Liver (tissue), 9 donors: ENCODE measurements around the gene RELN. TPM values are rescaled to one million over a fixed set of nuclear protein-coding genes. Genes with fewer than 3 reads are reported as not detected.
A peak's percentile ranks its signal among the peaks of the same experiment; 100 is the strongest.

ENCODE experiments used
- DNase-seq: peaks from one replicate; pipeline ENCODE4 v3.0.0-alpha.2; 2017; ENCODE audit warnings: low spot score
- H3K27ac ChIP-seq, 2 donors: one replicate each; pipeline ENCODE4 v1.7.0; 2013; ENCODE audit warnings: inconsistent platforms in 2 of 2, low read length in 2 of 2, control low read depth in 1 of 2, low read depth in 1 of 2, mild to moderate bottlenecking in 1 of 2
- H3K27me3 ChIP-seq, 4 donors: one replicate each; pipeline versions ENCODE4 v1.6.1 to v1.7.0; 2013; ENCODE audit warnings: low read length in 3 of 4, inconsistent platforms in 1 of 4, mild to moderate bottlenecking in 1 of 4, moderate library complexity in 1 of 4; ENCODE audit not compliant: control insufficient read depth in 4 of 4, insufficient read depth in 4 of 4
- H3K36me3 ChIP-seq, 4 donors: one replicate each; pipeline versions ENCODE4 v1.6.1 to v1.7.0; 2013; ENCODE audit warnings: low read length in 3 of 4, mild to moderate bottlenecking in 3 of 4, low read depth in 1 of 4, moderate library complexity in 1 of 4; ENCODE audit not compliant: control insufficient read depth in 4 of 4, insufficient read depth in 3 of 4
- H3K4me1 ChIP-seq, 4 donors: one replicate each; pipeline versions ENCODE4 v1.6.1 to v1.7.0; 2013; ENCODE audit warnings: low read length in 3 of 4, mild to moderate bottlenecking in 3 of 4, moderate library complexity in 1 of 4; ENCODE audit not compliant: control insufficient read depth in 4 of 4, insufficient read depth in 4 of 4
- H3K4me3 ChIP-seq, 3 donors: one replicate each; pipeline versions ENCODE4 v1.6.1 to v1.7.0; 2013; ENCODE audit warnings: low read length in 3 of 3, control low read depth in 1 of 3, low read depth in 1 of 3, mild to moderate bottlenecking in 1 of 3
- H3K9ac ChIP-seq, 2 donors: one replicate each; pipeline ENCODE4 v1.7.0; 2013; ENCODE audit warnings: low read length in 2 of 2, mild to moderate bottlenecking in 2 of 2, moderate library complexity in 2 of 2, control low read depth in 1 of 2, low read depth in 1 of 2
- H3K9me3 ChIP-seq, 4 donors: one replicate each; pipeline versions ENCODE4 v1.6.1 to v1.7.0; 2013; ENCODE audit warnings: low read length in 3 of 4; ENCODE audit not compliant: control insufficient read depth in 4 of 4
- EGR1 ChIP-seq, 2 donors: IDR thresholded peaks; 2 replicates each; pipeline ENCODE4 v1.6.1; 2016 to 2018; ENCODE audit warnings: antibody characterized with exemption in 2 of 2, low read depth in 2 of 2
- FOXA1 ChIP-seq: IDR thresholded peaks from 2 replicates; pipeline ENCODE4 v1.6.1; 2016; ENCODE audit warnings: antibody characterized with exemption
- FOXA2 ChIP-seq: IDR thresholded peaks from 2 replicates; pipeline ENCODE4 v1.6.1; 2016; ENCODE audit warnings: antibody characterized with exemption
- GABPA ChIP-seq, 2 donors: IDR thresholded peaks in 1 of 2; conservative IDR thresholded peaks in 1 of 2; 2 replicates each; pipeline ENCODE4 v1.6.1; 2016; ENCODE audit warnings: antibody characterized with exemption in 2 of 2, mild to moderate bottlenecking in 1 of 2, moderate library complexity in 1 of 2
- HNF4A ChIP-seq, 2 donors: conservative IDR thresholded peaks; 2 replicates each; pipeline ENCODE4 v1.6.1; 2016; ENCODE audit warnings: antibody characterized with exemption in 2 of 2, mild to moderate bottlenecking in 2 of 2
- HNF4G ChIP-seq: IDR thresholded peaks from 2 replicates; pipeline ENCODE4 v1.6.1; 2016; ENCODE audit warnings: antibody characterized with exemption
- JUND ChIP-seq, 2 donors: IDR thresholded peaks; 2 replicates each; pipeline ENCODE4 v1.6.1; 2016; ENCODE audit warnings: antibody characterized with exemption in 2 of 2
- NR2F2 ChIP-seq: IDR thresholded peaks from 2 replicates; pipeline ENCODE4 v1.6.1; 2016; ENCODE audit warnings: antibody characterized with exemption
- RAD21 ChIP-seq, 2 donors: IDR thresholded peaks; 2 replicates each; pipeline ENCODE4 v1.6.1; 2016; ENCODE audit warnings: antibody characterized with exemption in 2 of 2, mild to moderate bottlenecking in 2 of 2
- REST ChIP-seq: IDR thresholded peaks from 2 replicates; pipeline ENCODE4 v1.6.1; 2016; ENCODE audit warnings: antibody characterized with exemption, mild to moderate bottlenecking
- RXRA ChIP-seq, 2 donors: IDR thresholded peaks; 2 replicates each; pipeline ENCODE4 v1.6.1; 2017 to 2018; ENCODE audit warnings: antibody characterized with exemption in 2 of 2, mild to moderate bottlenecking in 1 of 2
- SP1 ChIP-seq: IDR thresholded peaks from 2 replicates; pipeline ENCODE4 v1.6.1; 2018; ENCODE audit warnings: antibody characterized with exemption, mild to moderate bottlenecking
- TAF1 ChIP-seq: conservative IDR thresholded peaks from 2 replicates; pipeline ENCODE4 v1.6.1; 2016; ENCODE audit warnings: antibody characterized with exemption, mild to moderate bottlenecking
- YY1 ChIP-seq: IDR thresholded peaks from 2 replicates; pipeline ENCODE4 v1.6.1; 2016; ENCODE audit warnings: antibody characterized with exemption, mild to moderate bottlenecking
- ZBTB33 ChIP-seq: IDR thresholded peaks from 2 replicates; pipeline ENCODE4 v1.6.1; 2016; ENCODE audit warnings: antibody characterized with exemption
- WGBS: extraction: QIAGEN DNeasy Blood & Tissue Kit; methylation state at CpG from one replicate; pipeline ENCODE4 v1.1.7; 2013; 5-methylcytosine and 5-hydroxymethylcytosine counted together
- polyA plus RNA-seq, 2 donors: library from polyadenylated mRNA; stranded (reverse) in 1 of 2; unstranded in 1 of 2; fragments of 200-250 nt in 1 of 2; fragments of >200 nt in 1 of 2; fragmentation: Nextera tagmentation in 1 of 2; extraction: Ambion mirVana in 1 of 2; gene quantifications; one replicate each; pipeline versions ENCODE4 v1.2.1 to v1.2.3, GENCODE V29; 2013 to 2015
- total RNA-seq, 2 donors: library from RNA; depleted of rRNA; stranded (reverse); fragments of >200 nt; gene quantifications; one replicate each; pipeline ENCODE4 v1.2.3, GENCODE V29; 2014
- TF ChIP-seq, protein P1 (sequence below): IDR thresholded peaks from 2 replicates; pipeline ENCODE4 v1.6.1; 2016; ENCODE audit warnings: antibody characterized with exemption
- TF ChIP-seq, protein P2 (sequence below): fragments of 150-350 bp; IDR thresholded peaks from 2 replicates; pipeline ENCODE4 v1.5.1; 2017; ENCODE audit warnings: improper control_type of control experiment, low read depth, low read length; ENCODE audit not compliant: missing input control
- TF ChIP-seq, protein P3 (sequence below): IDR thresholded peaks from 2 replicates; pipeline ENCODE4 v1.6.1; 2016; ENCODE audit warnings: antibody characterized with exemption
- donor health status: healthy.
- donor health status: healthy.
- donor health status: healthy.
- donor health status: healthy.
- donor health status: healthy.

Gene RELN
- total and polyA plus RNA-seq, 4 donors, result 10.0 to 69.8 (median 28.4) TPM

- H3K27ac ChIP-seq, result no peak overlapping the region
- no peak overlapping the region for H3K9ac ChIP-seq
- no peaks in the 10 kb centered on the region for H3K36me3 ChIP-seq
- H3K9me3 ChIP-seq, result no peaks in the 10 kb centered on the region
- H3K4me3 ChIP-seq, result no peak overlapping the region
- no peak for DNase-seq
- peaks cover 0 to 2% (median 0%) of the 10 kb centered on the region in 4 donors for H3K4me1 ChIP-seq
- H3K27me3 ChIP-seq, result peaks cover 0 to 3% (median 0%) of the 10 kb centered on the region in 4 donors
- TF ChIP-seq HNF4A (conservative IDR thresholded peaks at IDR 0.05) (no peak), FOXA2 (no peak), SP1 (no peak)
- 83% methylated on average over 3 of the region's 3 CpGs for WGBS
Measured at GRCh38 chr7:103937680-103938079, 51.8 kb downstream of the RELN start.

DNA sequence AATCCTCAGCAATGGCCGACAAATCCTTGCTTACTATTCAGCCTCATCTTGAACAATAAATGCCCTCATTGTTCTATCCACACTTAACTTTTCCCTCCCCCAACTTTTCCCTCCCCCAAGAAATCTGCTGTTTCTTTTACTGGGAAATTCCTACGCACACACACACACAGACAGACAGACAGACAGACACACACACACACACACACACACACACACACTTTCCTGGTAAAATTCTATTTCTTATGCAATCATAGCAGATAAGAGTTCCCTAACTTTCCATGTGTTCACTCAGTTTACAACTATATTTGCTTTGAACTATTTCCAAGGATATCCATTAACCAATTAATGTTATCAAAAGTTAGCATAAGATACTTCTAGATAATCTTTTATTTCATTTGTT is 52.9 kb downstream of the RELN start:
- Histone ChIP-seq H3K4me1 (peaks cover 0 to 2% (median 0%) of the 10 kb centered on the region in 4 donors), H3K27ac (no peak overlapping the region), H3K9me3 (no peaks in the 10 kb centered on the region), H3K9ac (no peak overlapping the region), H3K27me3 (peaks cover 0 to 3% (median 0%) of the 10 kb centered on the region in 4 donors), H3K36me3 (no peaks in the 10 kb centered on the region), H3K4me3 (no peak overlapping the region)
- no peak for DNase-seq
- WGBS, result 58% methylated on average over 2 of the region's 2 CpGs
- TF ChIP-seq RXRA (IDR thresholded peaks at IDR 0.05), result peak in 1 of 2 donors; percentile 78
- no peak for TF ChIP-seq REST
- TF ChIP-seq HNF4A (conservative IDR thresholded peaks at IDR 0.05), result peak; percentile 28 to 60
- TF ChIP-seq YY1, result peak; percentile 66
- TF ChIP-seq, protein P1, sequence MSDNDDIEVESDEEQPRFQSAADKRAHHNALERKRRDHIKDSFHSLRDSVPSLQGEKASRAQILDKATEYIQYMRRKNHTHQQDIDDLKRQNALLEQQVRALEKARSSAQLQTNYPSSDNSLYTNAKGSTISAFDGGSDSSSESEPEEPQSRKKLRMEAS, result peak; percentile 68
- TF ChIP-seq GABPA (IDR thresholded peaks at IDR 0.05 in 1 of 2, conservative IDR thresholded peaks at IDR 0.05 in 1 of 2), result peak; percentile 41 to 47
- peak; percentile 17 to 47 for TF ChIP-seq RAD21 (IDR thresholded peaks at IDR 0.05)
- peak in 1 of 2 donors; percentile 78 for TF ChIP-seq JUND (IDR thresholded peaks at IDR 0.05)
- TF ChIP-seq FOXA1, result peak; percentile 30
- no peak for TF ChIP-seq NR2F2
- TF ChIP-seq, protein P2, sequence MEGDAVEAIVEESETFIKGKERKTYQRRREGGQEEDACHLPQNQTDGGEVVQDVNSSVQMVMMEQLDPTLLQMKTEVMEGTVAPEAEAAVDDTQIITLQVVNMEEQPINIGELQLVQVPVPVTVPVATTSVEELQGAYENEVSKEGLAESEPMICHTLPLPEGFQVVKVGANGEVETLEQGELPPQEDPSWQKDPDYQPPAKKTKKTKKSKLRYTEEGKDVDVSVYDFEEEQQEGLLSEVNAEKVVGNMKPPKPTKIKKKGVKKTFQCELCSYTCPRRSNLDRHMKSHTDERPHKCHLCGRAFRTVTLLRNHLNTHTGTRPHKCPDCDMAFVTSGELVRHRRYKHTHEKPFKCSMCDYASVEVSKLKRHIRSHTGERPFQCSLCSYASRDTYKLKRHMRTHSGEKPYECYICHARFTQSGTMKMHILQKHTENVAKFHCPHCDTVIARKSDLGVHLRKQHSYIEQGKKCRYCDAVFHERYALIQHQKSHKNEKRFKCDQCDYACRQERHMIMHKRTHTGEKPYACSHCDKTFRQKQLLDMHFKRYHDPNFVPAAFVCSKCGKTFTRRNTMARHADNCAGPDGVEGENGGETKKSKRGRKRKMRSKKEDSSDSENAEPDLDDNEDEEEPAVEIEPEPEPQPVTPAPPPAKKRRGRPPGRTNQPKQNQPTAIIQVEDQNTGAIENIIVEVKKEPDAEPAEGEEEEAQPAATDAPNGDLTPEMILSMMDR, result no peak
- no peak for TF ChIP-seq SP1
- TF ChIP-seq ZBTB33, result peak; percentile 62
- peak; percentile 41 for TF ChIP-seq FOXA2
- TF ChIP-seq EGR1 (IDR thresholded peaks at IDR 0.05; ENCODE audit: low read depth in 2 of 2), result peak in 1 of 2 donors; percentile 61
- TF ChIP-seq HNF4G, result no peak
- no peak for TF ChIP-seq TAF1
- TF ChIP-seq, protein P3, sequence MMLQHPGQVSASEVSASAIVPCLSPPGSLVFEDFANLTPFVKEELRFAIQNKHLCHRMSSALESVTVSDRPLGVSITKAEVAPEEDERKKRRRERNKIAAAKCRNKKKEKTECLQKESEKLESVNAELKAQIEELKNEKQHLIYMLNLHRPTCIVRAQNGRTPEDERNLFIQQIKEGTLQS, result no peak
